Neuronal stem cell (in vitro differentiated cells): ENCODE measurements around the gene CHST10.
"Not testable (repeated sequence)": the region's sequence is repeated elsewhere in the genome, so short reads cannot be mapped to it uniquely, and the experiment has no call there.

ENCODE experiments used
- DNase-seq: peaks from one replicate; pipeline ENCODE4 v3.0.0-alpha.2; 2013; ENCODE audit warnings: low spot score
- H2AFZ ChIP-seq: one replicate; pipeline ENCODE4 v1.6.1; 2013; ENCODE audit warnings: mild to moderate bottlenecking, low read length, inconsistent platforms
- H2AK5ac ChIP-seq: 2 replicates; pipeline ENCODE4 v1.6.1; 2013; ENCODE audit warnings: low read depth, mild to moderate bottlenecking, inconsistent platforms, low read length, moderate library complexity, mixed read lengths
- H2BK120ac ChIP-seq: 2 replicates; pipeline ENCODE4 v1.6.1; 2013; ENCODE audit warnings: low read depth, mild to moderate bottlenecking, inconsistent platforms, low read length, moderate library complexity, mixed read lengths
- H2BK12ac ChIP-seq: one replicate; pipeline ENCODE4 v1.6.1; 2013; ENCODE audit warnings: low read length, inconsistent platforms
- H2BK15ac ChIP-seq: 2 replicates; pipeline ENCODE4 v1.6.1; 2013; ENCODE audit warnings: mild to moderate bottlenecking, low read length, inconsistent platforms, mixed read lengths
- H2BK5ac ChIP-seq: one replicate; pipeline ENCODE4 v1.6.1; 2013; ENCODE audit warnings: inconsistent platforms, mild to moderate bottlenecking, low read length, moderate library complexity
- H3K14ac ChIP-seq: one replicate; pipeline ENCODE4 v1.6.1; 2013; ENCODE audit warnings: low read length, inconsistent platforms
- H3K18ac ChIP-seq: 2 replicates; pipeline ENCODE4 v1.6.1; 2013; ENCODE audit warnings: low read length, inconsistent platforms
- H3K23ac ChIP-seq: 2 replicates; pipeline ENCODE4 v1.6.1; 2013; ENCODE audit warnings: low read depth, mild to moderate bottlenecking, mixed read lengths, low read length, inconsistent platforms; ENCODE audit not compliant: poor library complexity
- H3K27ac ChIP-seq: replicated peaks from 3 replicates; pipeline ENCODE4 v1.5.1; 2013; ENCODE audit warnings: low read length, inconsistent platforms
- H3K27me3 ChIP-seq, 3 experiments: 2 replicates each; pipeline ENCODE4 v1.6.1; 2013; ENCODE audit warnings: low read length in 3 of 3, mild to moderate bottlenecking in 2 of 3, inconsistent platforms in 1 of 3, low read depth in 1 of 3, mixed read lengths in 1 of 3, moderate library complexity in 1 of 3; ENCODE audit not compliant: control insufficient read depth in 3 of 3, insufficient read depth in 3 of 3
- H3K36me3 ChIP-seq, 2 donors: replicated peaks in 1 of 2; 2 replicates each; pipeline ENCODE4 v1.6.1; 2013; ENCODE audit warnings: low read length in 2 of 2; ENCODE audit not compliant: control insufficient read depth in 2 of 2, insufficient read depth in 2 of 2
- H3K4ac ChIP-seq: 2 replicates; pipeline ENCODE4 v1.6.1; 2013; ENCODE audit warnings: inconsistent platforms, mild to moderate bottlenecking, low read length, moderate library complexity
- H3K4me1 ChIP-seq, 2 donors: 1 replicate in 1 of 2; 2 replicates in 1 of 2; pipeline ENCODE4 v1.6.1; 2013; ENCODE audit warnings: low read length in 2 of 2, low read depth in 1 of 2; ENCODE audit not compliant: control insufficient read depth in 2 of 2, insufficient read depth in 1 of 2
- H3K4me2 ChIP-seq: one replicate; pipeline ENCODE4 v1.6.1; 2013; ENCODE audit warnings: mild to moderate bottlenecking, low read length, inconsistent platforms; ENCODE audit not compliant: insufficient read depth, poor library complexity, severe bottlenecking
- H3K4me3 ChIP-seq, 2 donors: 2 replicates each; pipeline ENCODE4 v1.5.1; 2013; ENCODE audit warnings: low read length in 2 of 2, mild to moderate bottlenecking in 2 of 2, inconsistent platforms in 1 of 2, moderate library complexity in 1 of 2
- H3K79me1 ChIP-seq: one replicate; pipeline ENCODE4 v1.6.1; 2013; ENCODE audit warnings: low read depth, mild to moderate bottlenecking, inconsistent platforms, low read length, moderate library complexity
- H3K9ac ChIP-seq: one replicate; pipeline ENCODE4 v1.6.1; 2013; ENCODE audit warnings: mild to moderate bottlenecking, low read depth, low read length, inconsistent platforms; ENCODE audit not compliant: poor library complexity
- H3K9me3 ChIP-seq, 2 donors: replicated peaks in 1 of 2; 2 replicates each; pipeline versions ENCODE3 to v1.6.1; 2013; ENCODE audit warnings: low read length in 2 of 2, mild to moderate bottlenecking in 2 of 2, inconsistent platforms in 1 of 2, low read depth in 1 of 2, mixed read lengths in 1 of 2, moderate library complexity in 1 of 2; ENCODE audit not compliant: control insufficient read depth in 2 of 2, insufficient read depth in 1 of 2
- H4K8ac ChIP-seq: one replicate; pipeline ENCODE4 v1.6.1; 2013; ENCODE audit warnings: low read depth, mild to moderate bottlenecking, inconsistent platforms, low read length, moderate library complexity
- H4K91ac ChIP-seq: one replicate; pipeline ENCODE4 v1.6.1; 2013; ENCODE audit warnings: low read length, low read depth, mild to moderate bottlenecking, inconsistent platforms; ENCODE audit not compliant: poor library complexity
- WGBS, 2 donors: extraction: QIAGEN DNeasy Blood & Tissue Kit; methylation state at CpG; one replicate each; pipeline ENCODE4 v1.1.7; 2013; ENCODE audit warnings: missing lambda C conversion rate in 2 of 2, mixed read lengths in 1 of 2; ENCODE audit not compliant: insufficient read length in 2 of 2, insufficient replicate concordance in 1 of 2; ENCODE audit errors: extremely low coverage in 2 of 2; 5-methylcytosine and 5-hydroxymethylcytosine counted together

The CHST10 gene

GRCh38 chr2:100358554-100358953, 58.9 kb downstream of the CHST10 start:
- no peak overlapping the region for H3K27ac ChIP-seq
- H3K36me3 ChIP-seq = no peaks in the 10 kb centered on the region
- no peak overlapping the region for H2BK12ac ChIP-seq
- H3K9me3 ChIP-seq = no peaks in the 10 kb centered on the region
- H3K14ac ChIP-seq = no peak overlapping the region
- H2AK5ac ChIP-seq = no peak overlapping the region
- H4K91ac ChIP-seq = no peak overlapping the region
- H3K23ac ChIP-seq = no peak overlapping the region
- H3K27me3 ChIP-seq = peaks cover 0 to 5% (median 0%) of the 10 kb centered on the region in 3 experiments
- H2BK5ac ChIP-seq = no peak overlapping the region
- H3K79me1 ChIP-seq = no peaks in the 10 kb centered on the region
- H2AFZ ChIP-seq = no peak overlapping the region
- H3K9ac ChIP-seq = no peak overlapping the region
- no peak for DNase-seq
- no peak overlapping the region for H2BK15ac ChIP-seq
- H3K4ac ChIP-seq = no peak overlapping the region
- H3K4me2 ChIP-seq = no peak overlapping the region
- H3K18ac ChIP-seq = no peak overlapping the region
- H3K4me1 ChIP-seq = no peaks in the 10 kb centered on the region
- WGBS, 2 donors = no CpG with 5 or more reads among the region's 2 CpGs
- H3K4me3 ChIP-seq = no peak overlapping the region
- no peak overlapping the region for H4K8ac ChIP-seq
- no peak overlapping the region for H2BK120ac ChIP-seq

GRCh38 chr2:100352521-100352920, 64.9 kb downstream of the CHST10 start:
- Histone ChIP-seq H3K4me1 (peaks cover 0 to 3% of the 10 kb centered on the region in 2 donors), H2BK15ac (no peak overlapping the region), H3K79me1 (no peaks in the 10 kb centered on the region), H2AFZ (no peak overlapping the region), H4K91ac (no peak overlapping the region), H3K36me3 (no peaks in the 10 kb centered on the region), H4K8ac (no peak overlapping the region), H3K4me2 (no peak overlapping the region), H3K4me3 (no peak overlapping the region), H3K23ac (no peak overlapping the region), H3K18ac (no peak overlapping the region), H3K4ac (no peak overlapping the region), H2BK120ac (no peak overlapping the region), H3K27me3 (peaks cover 0 to 3% (median 0%) of the 10 kb centered on the region in 3 experiments), H2BK12ac (no peak overlapping the region), H2BK5ac (no peak overlapping the region), H3K9me3 (peaks cover 0 to 2% of the 10 kb centered on the region in 2 donors), H3K14ac (no peak overlapping the region), H3K27ac (no peak overlapping the region), H2AK5ac (no peak overlapping the region), H3K9ac (no peak overlapping the region)
- no peak for DNase-seq
- WGBS, 2 donors = 100% methylated on average over 1 of the region's 7 CpGs; no CpG with 5 or more reads in 1 of the 2 donors

DNA sequence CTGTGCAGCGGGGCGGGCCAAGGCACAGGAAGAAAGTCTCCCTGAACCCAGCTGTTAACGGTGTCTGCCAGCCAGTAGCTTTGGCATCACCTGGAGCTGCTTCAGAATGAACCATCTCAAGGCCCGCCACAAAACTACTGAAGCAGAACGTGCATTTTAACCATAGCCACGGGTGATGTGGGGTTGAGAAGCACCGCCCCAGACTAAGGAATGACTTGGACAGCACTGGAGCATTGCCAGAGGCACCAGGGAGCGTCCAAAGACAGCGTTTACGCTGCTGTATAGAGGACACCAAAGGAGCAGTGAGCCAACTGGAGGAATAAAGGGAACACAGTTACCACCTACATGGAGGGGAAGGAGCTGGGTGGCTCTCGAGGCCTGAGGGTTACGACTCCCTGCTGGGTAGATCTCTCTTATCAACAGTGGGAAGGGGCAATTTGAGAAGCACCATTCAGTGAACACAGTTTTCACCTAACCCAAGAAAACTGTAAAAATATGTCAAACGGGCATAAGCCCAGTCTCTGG, 66.7 kb downstream of the CHST10 start:
- no CpG with 5 or more reads among the region's 13 CpGs for WGBS, 2 donors
- Histone ChIP-seq H4K91ac (no peak overlapping the region), H2BK12ac (no peak overlapping the region), H3K14ac (peak overlapping the region; percentile 87), H3K36me3 (no peaks in the 10 kb centered on the region), H3K9ac (no peak overlapping the region), H2BK120ac (no peak overlapping the region), H2BK5ac (peak overlapping the region; percentile 30), H3K27ac (no peak overlapping the region), H3K4me1 (peaks cover 0 to 3% of the 10 kb centered on the region in 2 donors), H3K18ac (no peak overlapping the region), H2AFZ (no peak overlapping the region), H3K27me3 (peaks cover 0 to 3% (median 0%) of the 10 kb centered on the region in 3 experiments), H3K4me2 (no peak overlapping the region), H2AK5ac (no peak overlapping the region), H3K4ac (no peak overlapping the region), H3K23ac (no peak overlapping the region), H4K8ac (no peak overlapping the region), H2BK15ac (no peak overlapping the region), H3K9me3 (peaks cover 0 to 2% of the 10 kb centered on the region in 2 donors), H3K4me3 (no peak overlapping the region), H3K79me1 (no peaks in the 10 kb centered on the region)
- no peak for DNase-seq

- DNase-seq, H3K36me3 ChIP-seq, H3K14ac ChIP-seq, H3K9ac ChIP-seq, H3K9me3 ChIP-seq, H4K91ac ChIP-seq, H3K4me1 ChIP-seq, H2BK120ac ChIP-seq, H2BK15ac ChIP-seq, H3K27me3 ChIP-seq, H3K4me3 ChIP-seq, H3K79me1 ChIP-seq, H4K8ac ChIP-seq, H3K4ac ChIP-seq, H2AFZ ChIP-seq, H3K27ac ChIP-seq, H3K4me2 ChIP-seq, H2BK12ac ChIP-seq, H3K18ac ChIP-seq, H2AK5ac ChIP-seq, H3K23ac ChIP-seq, H2BK5ac ChIP-seq: not testable (repeated sequence)
- WGBS, 2 donors = no CpG with 5 or more reads among the region's 1 CpG
Measured at GRCh38 chr2:100345144-100345543, 72.3 kb downstream of the CHST10 start.
